ENCODE data around the gene OCIAD1. TPM values are rescaled to one million over a fixed set of nuclear protein-coding genes. Genes with fewer than 3 reads are reported as not detected.

Gene OCIAD1
- total and polyA plus RNA-seq, 12 donors, result 97.7 to 403 (median 171) TPM

DNA sequence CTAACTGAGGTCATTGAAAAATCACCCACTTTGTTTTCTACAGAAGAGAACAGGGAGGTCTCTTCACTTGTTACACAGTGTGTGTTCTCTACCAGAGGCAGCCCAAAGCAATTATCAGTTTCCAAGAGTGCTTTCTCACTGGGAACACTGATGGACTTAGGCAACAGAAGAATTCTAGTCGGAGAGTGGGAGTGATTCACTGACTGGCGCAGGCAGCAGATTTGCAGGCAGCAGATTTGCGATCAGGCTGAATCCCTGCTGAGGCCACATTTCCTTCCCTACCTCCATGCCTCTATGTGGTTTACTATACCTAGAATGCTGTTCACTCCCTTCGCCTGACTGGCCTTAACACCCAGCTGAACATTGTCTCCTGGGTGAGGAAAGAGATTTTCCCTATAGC lies 69.1 kb downstream of the OCIAD1 start:
- TF ChIP-seq, protein P1, sequence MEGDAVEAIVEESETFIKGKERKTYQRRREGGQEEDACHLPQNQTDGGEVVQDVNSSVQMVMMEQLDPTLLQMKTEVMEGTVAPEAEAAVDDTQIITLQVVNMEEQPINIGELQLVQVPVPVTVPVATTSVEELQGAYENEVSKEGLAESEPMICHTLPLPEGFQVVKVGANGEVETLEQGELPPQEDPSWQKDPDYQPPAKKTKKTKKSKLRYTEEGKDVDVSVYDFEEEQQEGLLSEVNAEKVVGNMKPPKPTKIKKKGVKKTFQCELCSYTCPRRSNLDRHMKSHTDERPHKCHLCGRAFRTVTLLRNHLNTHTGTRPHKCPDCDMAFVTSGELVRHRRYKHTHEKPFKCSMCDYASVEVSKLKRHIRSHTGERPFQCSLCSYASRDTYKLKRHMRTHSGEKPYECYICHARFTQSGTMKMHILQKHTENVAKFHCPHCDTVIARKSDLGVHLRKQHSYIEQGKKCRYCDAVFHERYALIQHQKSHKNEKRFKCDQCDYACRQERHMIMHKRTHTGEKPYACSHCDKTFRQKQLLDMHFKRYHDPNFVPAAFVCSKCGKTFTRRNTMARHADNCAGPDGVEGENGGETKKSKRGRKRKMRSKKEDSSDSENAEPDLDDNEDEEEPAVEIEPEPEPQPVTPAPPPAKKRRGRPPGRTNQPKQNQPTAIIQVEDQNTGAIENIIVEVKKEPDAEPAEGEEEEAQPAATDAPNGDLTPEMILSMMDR (IDR thresholded peaks at IDR 0.05), result no peak
- no peak for TF ChIP-seq POLR2A (IDR thresholded peaks at IDR 0.05)
- H3K4me1 ChIP-seq (replicated peaks in 1 of 2), result peaks cover 0 to 1% of the 10 kb centered on the region in 2 donors
- 75 to 91% (median 78%) methylated on average over 3 to 4 of the region's 4 CpGs for WGBS, 4 donors
- no peak overlapping the region for H3K4me3 ChIP-seq
- no peak for DNase-seq
- no peak overlapping the region for H3K27ac ChIP-seq
- intact Hi-C loops (cut with DNase I), result loop anchor here in 1 of 2 donors (10.0 kb wide), 2 partner anchors 55 to 65 kb away; partner anchors contain the start of gene OCIAD1
- H3K27me3 ChIP-seq, result no peaks in the 10 kb centered on the region
- H3K9me3 ChIP-seq (replicated peaks in 1 of 3), result no peaks in the 10 kb centered on the region
- no peaks in the 10 kb centered on the region for H3K36me3 ChIP-seq (replicated peaks in 1 of 2)

DNA sequence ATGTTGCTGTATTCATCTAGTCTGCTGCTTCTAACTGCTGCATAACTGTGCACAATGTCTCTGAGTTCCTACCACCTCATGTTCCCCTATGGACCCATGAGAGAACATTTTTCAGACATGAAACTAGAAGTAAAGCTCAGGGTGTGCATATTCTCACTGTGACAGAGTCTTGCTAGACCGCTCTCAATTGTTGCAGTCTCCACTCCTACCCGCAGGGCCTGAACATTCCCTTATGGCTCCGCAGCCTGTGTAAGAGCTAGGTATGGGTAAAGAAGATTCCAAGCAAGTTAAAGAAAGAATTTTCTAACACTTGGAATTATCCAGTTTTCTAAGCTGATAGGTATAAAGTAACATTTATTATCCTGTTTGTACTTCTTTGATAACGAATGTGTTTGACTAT lies 70.3 kb downstream of the OCIAD1 start:
- H3K36me3 ChIP-seq (replicated peaks in 1 of 2), result no peaks in the 10 kb centered on the region
- peaks cover 0 to 13% of the 10 kb centered on the region in 2 donors for H3K4me1 ChIP-seq (replicated peaks in 1 of 2)
- no peaks in the 10 kb centered on the region for H3K27me3 ChIP-seq
- H3K9me3 ChIP-seq (replicated peaks in 1 of 3), result no peaks in the 10 kb centered on the region
- no peak overlapping the region for H3K27ac ChIP-seq
- intact Hi-C loops (cut with DNase I), result loop anchor here in 1 of 2 donors (10.0 kb wide), 2 partner anchors 54 to 66 kb away; partner anchors contain the start of gene OCIAD1
- 95 to 98% (median 95%) methylated on average over 4 of the region's 4 CpGs for WGBS, 4 donors
- DNase-seq, result no peak
- H3K4me3 ChIP-seq, result no peak overlapping the region
- TF ChIP-seq POLR2A (IDR thresholded peaks at IDR 0.05), result no peak
- TF ChIP-seq, protein P1 (IDR thresholded peaks at IDR 0.05), result no peak

DNA sequence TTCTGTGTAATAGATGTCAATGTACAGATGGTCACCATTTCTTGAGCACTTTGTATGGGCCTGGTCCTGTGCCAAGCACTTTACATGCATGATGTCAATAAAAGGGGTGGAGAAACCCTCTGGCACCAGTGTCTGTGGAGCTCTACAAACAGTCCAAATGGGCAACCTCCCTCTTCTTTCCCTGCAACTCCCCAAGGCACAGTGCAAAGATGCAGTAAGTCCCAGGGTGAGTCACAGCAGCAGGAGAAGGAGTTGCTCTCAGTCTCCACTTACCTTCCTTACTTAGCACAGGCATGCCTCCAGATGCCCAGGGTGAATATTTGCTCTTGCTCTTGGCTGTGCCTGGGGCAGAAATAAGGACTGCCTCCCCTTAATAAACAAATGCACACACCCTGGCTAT lies 71.4 kb downstream of the OCIAD1 start:
- no peaks in the 10 kb centered on the region for H3K27me3 ChIP-seq
- H3K27ac ChIP-seq, result no peak overlapping the region
- intact Hi-C loops (cut with DNase I), result loop anchor here in 1 of 2 donors (10.0 kb wide), 2 partner anchors 53 to 67 kb away; partner anchors contain the start of gene OCIAD1
- H3K4me3 ChIP-seq, result no peak overlapping the region
- no peak for DNase-seq
- H3K4me1 ChIP-seq (replicated peaks in 1 of 2), result peaks cover 3 to 13% of the 10 kb centered on the region in 2 donors
- TF ChIP-seq POLR2A (IDR thresholded peaks at IDR 0.05), result no peak
- TF ChIP-seq, protein P1 (IDR thresholded peaks at IDR 0.05), result no peak
- no peaks in the 10 kb centered on the region for H3K9me3 ChIP-seq (replicated peaks in 1 of 3)
- no peaks in the 10 kb centered on the region for H3K36me3 ChIP-seq (replicated peaks in 1 of 2)

DNA sequence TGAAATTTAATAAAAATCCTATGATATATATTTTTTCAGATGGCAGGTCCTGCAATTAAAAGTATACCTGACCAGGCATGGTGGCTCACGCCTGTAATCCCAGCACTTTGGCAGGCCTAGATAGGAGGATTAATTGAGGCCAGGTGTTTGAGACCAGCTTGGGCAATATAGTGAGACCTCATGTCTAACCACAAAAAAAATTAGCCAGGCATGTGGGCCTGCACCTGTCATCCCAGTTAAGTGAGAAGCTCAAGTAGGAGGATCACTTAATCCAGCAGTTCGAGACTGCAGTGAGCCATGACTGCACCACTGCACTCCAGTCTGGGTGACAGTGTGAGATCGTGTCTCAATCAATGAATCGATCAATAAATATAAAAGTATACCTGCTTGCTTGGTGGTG lies 73.2 kb downstream of the OCIAD1 start:
- Histone ChIP-seq H3K27me3 (no peaks in the 10 kb centered on the region), H3K36me3 (replicated peaks in 1 of 2) (no peaks in the 10 kb centered on the region), H3K4me3 (no peak overlapping the region), H3K9me3 (replicated peaks in 1 of 3) (no peaks in the 10 kb centered on the region), H3K4me1 (replicated peaks in 1 of 2) (peaks cover 3 to 14% of the 10 kb centered on the region in 2 donors), H3K27ac (no peak overlapping the region)
- TF ChIP-seq, protein P1 (IDR thresholded peaks at IDR 0.05), result no peak
- no peak for TF ChIP-seq POLR2A (IDR thresholded peaks at IDR 0.05)
- no peak for DNase-seq
- intact Hi-C loops (cut with DNase I), result loop anchor here in 1 of 2 donors (10.0 kb wide), 2 partner anchors 51 to 69 kb away; partner anchors contain the start of gene OCIAD1
- 93 to 98% (median 97%) methylated on average over 4 of the region's 4 CpGs for WGBS, 4 donors

Measured in adrenal gland (tissue), 12 donors.